Hematopoietic multipotent progenitor cell treated with erythropoietin and hydrocortisone succinate and interleukin-3 and kit ligand, for 4 days (in vitro differentiated cells): ENCODE data around the gene CFTR.

Experiments used
- DNase-seq: peaks from one replicate; pipeline ENCODE4 v3.0.0-alpha.2; 2015

CFTR gene

GRCh38 chr7:117590191-117590590 is 110.4 kb downstream of the CFTR start:
- no peak for DNase-seq

GRCh38 chr7:117592011-117592635 is 112.3 kb downstream of the CFTR start:
- no peak for DNase-seq

GRCh38 chr7:117596134-117596533 is 116.3 kb downstream of the CFTR start:
- DNase-seq, result no peak

DNA sequence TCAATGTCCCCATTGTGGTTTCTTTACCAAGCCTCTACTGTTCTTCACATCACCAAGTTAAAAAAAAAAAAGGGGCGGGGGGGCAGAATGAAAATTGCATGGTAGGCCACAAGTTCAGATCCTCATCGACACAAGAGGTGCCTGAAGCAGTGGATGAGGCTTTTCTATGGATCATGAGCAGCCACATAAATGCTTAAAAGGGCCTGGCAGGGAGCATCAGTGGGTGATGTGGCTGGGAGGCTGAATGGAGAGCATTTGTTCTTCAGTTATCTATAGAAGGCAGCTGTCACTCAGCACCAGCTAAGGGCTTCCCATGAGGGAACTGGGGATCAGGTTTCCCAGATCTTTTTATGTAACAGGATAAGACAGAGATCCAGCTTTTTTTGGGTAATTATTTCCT is 117.9 kb downstream of the CFTR start:
- no peak for DNase-seq

- no peak for DNase-seq
Measured at GRCh38 chr7:117600911-117601310, 121.1 kb downstream of the CFTR start.

DNA sequence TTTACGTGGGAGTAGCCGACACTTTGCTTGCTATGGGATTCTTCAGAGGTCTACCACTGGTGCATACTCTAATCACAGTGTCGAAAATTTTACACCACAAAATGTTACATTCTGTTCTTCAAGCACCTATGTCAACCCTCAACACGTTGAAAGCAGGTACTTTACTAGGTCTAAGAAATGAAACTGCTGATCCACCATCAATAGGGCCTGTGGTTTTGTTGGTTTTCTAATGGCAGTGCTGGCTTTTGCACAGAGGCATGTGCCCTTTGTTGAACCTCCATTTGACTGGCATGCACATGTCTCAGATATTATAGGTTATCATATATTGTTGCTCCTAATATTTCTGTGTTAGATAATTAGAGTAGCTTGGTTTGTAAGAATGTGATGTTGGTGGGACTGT is 123.8 kb downstream of the CFTR start:
- DNase-seq, result no peak

DNA sequence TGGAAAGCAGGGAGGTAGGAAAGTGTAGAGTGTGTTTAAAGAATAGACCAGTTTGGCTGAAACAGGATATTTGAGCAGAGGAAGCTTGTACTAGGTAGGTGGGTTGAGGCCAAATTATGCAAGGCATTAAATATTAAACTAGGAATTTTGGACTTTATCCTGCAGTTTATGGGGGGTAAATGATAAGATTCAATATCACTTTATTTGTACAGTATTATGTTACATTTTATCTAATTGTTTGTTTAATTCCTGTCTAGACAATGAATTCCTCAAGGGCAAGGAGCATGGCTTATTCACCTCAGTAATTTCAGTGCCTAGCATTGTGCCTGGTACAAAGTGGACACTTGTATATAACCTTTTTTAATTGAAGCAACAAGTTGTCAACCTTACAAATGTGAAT is 125.9 kb downstream of the CFTR start:
- no peak for DNase-seq

DNA sequence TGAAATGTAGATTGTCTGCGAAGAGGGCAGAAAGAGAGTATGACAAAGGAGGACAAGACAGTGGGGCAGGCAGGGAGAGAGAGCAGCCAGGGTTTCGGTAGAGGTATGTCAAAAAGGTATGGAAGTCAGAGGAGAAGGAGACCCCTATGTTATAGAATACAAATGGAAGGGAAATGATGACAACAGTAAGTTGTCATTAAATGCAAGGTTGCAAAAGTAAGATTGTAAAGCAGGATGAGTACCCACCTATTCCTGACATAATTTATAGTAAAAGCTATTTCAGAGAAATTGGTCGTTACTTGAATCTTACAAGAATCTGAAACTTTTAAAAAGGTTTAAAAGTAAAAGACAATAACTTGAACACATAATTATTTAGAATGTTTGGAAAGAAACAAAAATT is 126.3 kb downstream of the CFTR start:
- no peak for DNase-seq

GRCh38 chr7:117610396-117610795 is 130.6 kb downstream of the CFTR start:
- no peak for DNase-seq

DNA sequence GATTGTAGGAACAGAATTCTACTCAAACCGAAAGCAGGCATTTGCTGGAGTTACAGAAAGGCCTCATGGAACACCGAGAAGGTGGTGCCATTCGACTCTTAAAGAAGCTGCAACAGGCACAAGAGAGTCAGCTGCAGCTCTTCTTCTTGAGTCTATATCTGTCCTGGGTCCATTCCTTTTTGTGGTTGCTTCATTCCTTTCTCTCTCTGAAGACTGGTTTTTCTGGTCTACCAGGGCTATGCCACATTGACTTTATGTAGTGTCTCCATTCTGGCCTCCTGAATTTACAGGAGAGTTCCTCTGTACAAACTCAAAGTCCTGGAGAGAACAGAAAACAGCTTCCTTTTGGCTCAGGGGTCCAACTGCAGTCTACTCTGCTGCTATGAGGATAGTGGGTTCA is 132.8 kb downstream of the CFTR start:
- no peak for DNase-seq

DNA sequence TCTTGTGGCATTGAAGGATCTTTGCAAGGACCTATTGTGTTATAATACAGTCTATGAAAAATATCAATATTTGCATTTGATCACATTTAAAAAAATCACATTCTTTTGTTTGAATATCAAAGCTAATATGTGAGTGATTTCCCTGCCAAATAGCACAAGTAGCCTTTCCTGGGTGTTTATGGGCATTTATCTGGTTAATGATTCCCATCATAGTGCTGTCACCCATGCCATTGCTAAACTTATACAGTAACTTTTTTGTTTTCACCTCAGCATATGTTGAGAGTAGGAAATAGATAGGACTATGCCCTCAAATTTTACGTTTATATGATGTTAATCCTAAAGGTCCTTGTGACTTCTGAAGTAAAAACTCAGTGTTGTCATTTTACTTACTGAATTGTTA is 136.9 kb downstream of the CFTR start:
- DNase-seq, result no peak

GRCh38 chr7:117619681-117620080 is 139.9 kb downstream of the CFTR start:
- DNase-seq, result peak; percentile 2

GRCh38 chr7:117621075-117621618 is 141.3 kb downstream of the CFTR start:
- no peak for DNase-seq

- DNase-seq, result no peak
Measured at GRCh38 chr7:117623606-117624005, 143.8 kb downstream of the CFTR start.

GRCh38 chr7:117630501-117630900 is 150.7 kb downstream of the CFTR start:
- DNase-seq, result no peak

DNA sequence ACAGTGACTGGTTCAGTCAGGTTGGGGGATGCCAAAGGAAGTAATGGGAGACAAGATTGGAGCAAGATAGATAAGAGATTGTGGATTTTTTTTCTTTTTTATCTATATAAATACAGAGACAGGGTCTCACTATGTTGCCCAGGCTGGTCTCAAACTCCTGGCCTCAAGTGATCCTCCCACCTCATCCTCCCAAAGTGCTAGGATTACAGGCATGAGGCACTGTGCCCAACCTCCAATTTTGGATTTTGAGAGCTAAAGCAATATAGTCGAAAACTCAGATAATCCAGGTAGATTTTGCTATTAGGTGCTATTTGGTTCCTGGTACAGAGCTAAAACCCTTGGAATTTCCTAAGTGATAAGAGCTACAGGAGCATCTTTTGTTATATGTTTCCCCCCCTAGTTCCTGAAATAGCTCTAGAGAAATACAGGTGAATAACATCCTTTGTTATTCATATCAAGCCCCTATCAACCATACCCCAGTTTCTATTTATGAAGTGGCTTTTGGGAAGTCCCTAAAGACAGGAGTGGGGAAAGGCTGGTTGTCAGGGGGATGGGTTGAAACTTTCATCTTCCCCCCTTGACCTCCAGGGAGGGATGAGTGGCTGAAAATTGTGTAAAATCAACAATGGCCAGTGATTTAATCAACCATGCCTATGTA is 151.2 kb downstream of the CFTR start:
- no peak for DNase-seq

- no peak for DNase-seq
Measured at GRCh38 chr7:117631652-117632051, 151.8 kb downstream of the CFTR start.

GRCh38 chr7:117637937-117638336 is 158.1 kb downstream of the CFTR start:
- DNase-seq, result no peak

- no peak for DNase-seq
Measured at GRCh38 chr7:117639966-117640365, 160.1 kb downstream of the CFTR start.

DNA sequence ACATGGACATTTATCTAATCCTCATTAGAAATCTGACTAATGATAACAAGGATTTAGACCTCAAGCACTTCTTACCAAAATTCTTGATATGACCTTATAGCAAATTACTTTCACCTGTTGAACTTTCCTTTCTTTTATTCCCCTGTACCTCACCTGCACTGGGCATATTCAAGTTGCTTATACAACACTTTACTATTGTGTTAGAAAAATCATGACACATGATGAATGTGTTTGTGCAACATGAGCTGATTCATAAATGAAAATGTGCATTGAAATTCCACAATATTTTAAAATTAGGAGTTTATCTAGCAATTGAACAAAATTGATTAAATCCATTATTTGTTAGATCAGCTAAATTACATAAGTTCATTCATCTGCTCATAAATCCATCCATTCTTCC is 160.6 kb downstream of the CFTR start:
- DNase-seq, result no peak

DNA sequence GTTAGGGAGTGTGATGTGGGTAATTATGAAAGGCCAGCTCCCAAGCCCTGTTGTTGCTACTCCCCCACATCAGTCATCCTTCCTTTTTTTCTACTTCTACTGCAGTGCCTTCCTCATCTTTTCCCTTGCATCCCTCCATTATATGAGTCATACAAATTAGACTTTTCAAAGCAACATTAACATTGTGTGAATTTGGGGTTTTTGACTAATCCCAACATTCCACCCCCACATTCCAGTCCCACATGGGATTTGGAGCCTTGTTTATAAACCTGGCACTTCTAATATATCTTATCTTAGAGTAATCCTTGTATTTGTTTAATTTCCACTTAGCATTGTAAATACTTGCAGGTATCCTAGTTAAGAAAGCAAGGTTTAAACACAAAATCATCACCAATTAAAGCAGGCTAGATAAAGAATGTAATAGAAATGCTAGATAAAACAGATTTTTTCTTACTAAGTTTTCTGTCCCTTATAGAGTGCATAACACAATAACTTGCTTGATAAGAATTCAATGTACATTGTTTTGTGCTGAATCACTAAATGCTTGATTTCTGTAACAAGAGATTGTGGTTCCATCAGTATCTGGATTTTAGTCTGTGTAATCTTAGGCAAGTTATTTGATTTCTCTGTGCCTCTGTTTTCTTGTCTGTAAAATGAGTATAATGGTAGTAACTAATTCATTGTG is 165.8 kb downstream of the CFTR start:
- DNase-seq, result no peak

- DNase-seq, result no peak
Measured at GRCh38 chr7:117648203-117648866, 168.5 kb downstream of the CFTR start.

DNA sequence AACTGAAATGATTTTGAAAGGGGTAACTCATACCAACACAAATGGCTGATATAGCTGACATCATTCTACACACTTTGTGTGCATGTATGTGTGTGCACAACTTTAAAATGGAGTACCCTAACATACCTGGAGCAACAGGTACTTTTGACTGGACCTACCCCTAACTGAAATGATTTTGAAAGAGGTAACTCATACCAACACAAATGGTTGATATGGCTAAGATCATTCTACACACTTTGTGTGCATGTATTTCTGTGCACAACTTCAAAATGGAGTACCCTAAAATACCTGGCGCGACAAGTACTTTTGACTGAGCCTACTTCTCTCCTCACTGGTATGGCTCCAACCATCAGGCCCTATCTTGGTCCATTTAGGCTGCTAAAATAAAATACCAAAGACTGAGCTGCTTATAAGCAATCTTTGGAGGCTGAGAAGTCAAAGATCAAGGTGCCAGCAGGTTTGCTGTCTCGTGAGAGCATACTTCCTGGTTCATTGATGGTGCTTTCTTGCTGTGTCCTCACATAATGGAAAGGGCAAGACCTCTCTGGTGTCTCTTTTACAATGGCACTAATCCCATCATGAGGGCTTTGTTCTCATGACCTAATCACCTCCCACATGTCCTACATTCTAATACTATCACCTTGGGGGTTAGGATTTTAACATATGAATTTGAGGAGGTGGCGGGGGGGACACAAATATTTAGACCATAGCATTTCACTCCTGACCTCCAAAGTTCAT is 173.3 kb downstream of the CFTR start:
- DNase-seq, result no peak
